ENCODE measurements around the gene KLK13.

KLK13 gene

GRCh38 chr19:51060336-51060735, 4.6 kb downstream of the KLK13 start:
- no peak for DNase-seq

GRCh38 chr19:51059715-51060114, 5.2 kb downstream of the KLK13 start:
- no peak for DNase-seq

- no peak for DNase-seq
Measured at GRCh38 chr19:51055866-51056265, 9.0 kb downstream of the KLK13 start.

- DNase-seq = no peak
Measured at GRCh38 chr19:51047031-51047335, 17.9 kb downstream of the KLK13 start.

- DNase-seq = no peak
Measured at GRCh38 chr19:51044327-51044726, 20.6 kb downstream of the KLK13 start.

- DNase-seq = no peak
Measured at GRCh38 chr19:51043497-51043896, 21.4 kb downstream of the KLK13 start.

- no peak for DNase-seq
Measured at GRCh38 chr19:51040151-51040550, 24.7 kb downstream of the KLK13 start.

GRCh38 chr19:51036519-51036918, 28.4 kb downstream of the KLK13 start:
- DNase-seq = no peak

GRCh38 chr19:51034704-51035103, 30.2 kb downstream of the KLK13 start, which contains the start of gene KLK12:
Gene KLK12, minus strand, starts transcription at chr19:51035002. Its CDS starts 381 bp downstream, at chr19:51034621.
- no peak for DNase-seq

GRCh38 chr19:51031880-51032225, 33.0 kb downstream of the KLK13 start:
- no peak for DNase-seq

GRCh38 chr19:51031220-51031879, 33.5 kb downstream of the KLK13 start:
- no peak for DNase-seq

GRCh38 chr19:51030631-51031030, 34.3 kb downstream of the KLK13 start:
- no peak for DNase-seq

- no peak for DNase-seq
Measured at GRCh38 chr19:51029718-51030117, 35.2 kb downstream of the KLK13 start.

- DNase-seq = no peak
Measured at GRCh38 chr19:51027873-51028272, 37.0 kb downstream of the KLK13 start.

GRCh38 chr19:51027126-51027806, 37.6 kb downstream of the KLK13 start:
- DNase-seq = no peak

- no peak for DNase-seq
Measured at GRCh38 chr19:51026554-51026831, 38.4 kb downstream of the KLK13 start, which contains the start of gene KLK11. Gene KLK11, minus strand, starts transcription at chr19:51026616. Its CDS starts 985 bp downstream, at chr19:51025631.

- no peak for DNase-seq
Measured at GRCh38 chr19:51025809-51026553, 38.9 kb downstream of the KLK13 start.

- no peak for DNase-seq
Measured at GRCh38 chr19:51025401-51025800, 39.5 kb downstream of the KLK13 start.

- no peak for DNase-seq
Measured at GRCh38 chr19:51024924-51025323, 40.0 kb downstream of the KLK13 start.

GRCh38 chr19:51023946-51024345, 40.9 kb downstream of the KLK13 start:
- no peak for DNase-seq

GRCh38 chr19:51022526-51022925, 42.4 kb downstream of the KLK13 start:
- no peak for DNase-seq

- no peak for DNase-seq
Measured at GRCh38 chr19:51020988-51021651, 43.8 kb downstream of the KLK13 start.

GRCh38 chr19:51019544-51019925, 45.4 kb downstream of the KLK13 start, which contains the start of gene KLK10:
Gene KLK10, minus strand, starts transcription at chr19:51019709. Its CDS starts 579 bp downstream, at chr19:51019130.
- DNase-seq = no peak

Data from right forelimb (tissue), 1 donor.